ENCODE results near the gene SYNDIG1.

GRCh38 chr20:24573557-24573956 is 104.1 kb downstream of the SYNDIG1 start:
- TF ChIP-seq POLR2A (IDR thresholded peaks at IDR 0.05) (no peak), CTCF (IDR thresholded peaks at IDR 0.05 in 4 of 5, conservative IDR thresholded peaks at IDR 0.05 in 1 of 5) (no peak)

Measured in gastrocnemius medialis (tissue), 4 donors.